GM19463 (cell line): ENCODE results near the gene SPESP1.
"Not testable (repeated sequence)": the region's sequence is repeated elsewhere in the genome, so short reads cannot be mapped to it uniquely, and the experiment has no call there.

Experiments used
- ATAC-seq: cut with Tn5 transposase; IDR thresholded peaks from one replicate; pipeline ENCODE4 v1.9.1; 2021; ENCODE audit warnings: mild to moderate bottlenecking, moderate library complexity; ENCODE audit not compliant: unreplicated experiment

SPESP1 gene

DNA sequence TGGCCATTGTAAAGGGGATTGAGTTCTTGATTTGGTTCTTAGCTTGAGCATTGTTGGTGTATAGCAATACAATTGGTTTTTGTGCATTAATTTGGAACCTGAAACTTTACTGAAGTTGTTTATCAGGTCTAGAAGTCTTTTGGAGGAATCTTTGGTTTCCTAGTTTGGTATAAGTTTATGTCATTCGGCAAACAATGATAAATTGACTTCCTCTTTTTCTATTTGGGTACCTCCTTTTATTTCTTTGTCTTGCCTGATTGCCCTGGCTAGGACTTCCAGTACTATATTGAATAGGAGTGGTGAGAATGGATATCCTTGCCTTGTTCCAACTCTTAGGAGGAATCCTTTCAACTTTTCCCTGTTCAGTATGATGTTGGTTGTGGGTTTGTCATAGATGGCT lies 32.1 kb downstream of the SPESP1 start:
- no peak for ATAC-seq

DNA sequence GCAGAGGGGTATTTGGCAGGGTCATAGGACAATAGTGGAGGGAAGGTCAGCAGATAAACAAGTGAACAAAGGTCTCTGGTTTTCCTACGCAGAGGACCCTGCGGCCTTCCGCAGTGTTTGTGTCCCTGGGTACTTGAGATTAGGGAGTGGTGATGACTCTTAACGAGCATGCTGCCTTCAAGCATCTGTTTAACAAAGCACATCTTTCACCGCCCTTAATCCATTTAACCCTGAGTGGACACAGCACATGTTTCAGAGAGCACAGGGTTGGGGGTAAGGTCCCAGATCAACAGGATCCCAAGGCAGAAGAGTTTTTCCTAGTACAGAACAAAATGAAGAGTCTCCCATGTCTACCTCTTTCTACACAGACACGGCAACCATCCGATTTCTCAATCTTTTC lies 33.4 kb downstream of the SPESP1 start:
- not testable (repeated sequence) for ATAC-seq

GRCh38 chr15:68966996-68967395 lies 36.7 kb downstream of the SPESP1 start:
- ATAC-seq = no peak

DNA sequence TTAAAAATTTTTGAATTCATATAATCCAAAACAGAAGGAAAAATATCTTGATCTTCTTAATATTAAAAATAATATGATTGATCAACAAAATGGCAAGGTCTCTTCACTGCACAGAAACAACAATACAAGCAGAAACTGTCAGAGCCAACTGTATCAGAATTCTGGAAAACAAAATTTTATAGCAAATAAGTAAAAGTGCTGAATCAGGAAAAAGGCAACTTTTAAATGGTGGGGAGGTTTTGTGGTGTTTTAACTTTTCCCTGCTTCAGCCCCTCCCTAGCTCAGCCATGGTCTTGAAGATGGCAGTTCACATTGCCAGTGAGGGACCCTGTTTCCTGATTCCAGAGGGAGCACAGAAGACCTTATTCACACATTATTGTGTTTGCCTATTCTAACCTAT lies 37.6 kb downstream of the SPESP1 start:
- ATAC-seq = no peak

GRCh38 chr15:68969298-68969697 lies 39.0 kb downstream of the SPESP1 start:
- no peak for ATAC-seq

GRCh38 chr15:68972201-68973065 lies 42.1 kb downstream of the SPESP1 start:
- no peak for ATAC-seq

DNA sequence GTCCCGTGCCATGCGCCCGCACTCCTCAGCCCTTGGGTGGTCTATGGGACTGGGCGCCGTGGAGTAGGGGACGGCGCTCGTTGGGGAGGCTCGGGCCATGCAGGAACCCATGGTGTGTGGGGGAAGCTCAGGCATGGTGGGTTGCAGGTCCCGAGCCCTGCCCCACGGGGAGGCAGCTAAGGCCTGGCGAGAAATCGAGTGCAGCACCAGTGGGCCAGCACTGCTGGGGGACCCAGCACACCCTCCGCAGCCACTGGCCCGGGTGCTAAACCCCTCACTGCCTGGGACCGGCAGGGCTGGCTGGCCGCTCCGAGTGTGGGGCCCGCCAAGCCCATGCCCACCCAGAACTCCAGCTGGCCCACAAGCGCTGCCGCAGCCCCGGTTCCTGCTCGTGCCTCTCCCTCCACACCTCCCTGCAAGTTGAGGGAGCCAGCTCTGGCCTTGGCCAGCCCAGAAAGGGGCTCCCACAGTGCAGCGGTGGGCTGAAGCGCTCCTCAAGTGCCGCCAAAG lies 45.4 kb downstream of the SPESP1 start:
- not testable (repeated sequence) for ATAC-seq

GRCh38 chr15:68977426-68977825 lies 47.1 kb downstream of the SPESP1 start:
- ATAC-seq = not testable (repeated sequence)

GRCh38 chr15:68979006-68979405 lies 48.7 kb downstream of the SPESP1 start:
- ATAC-seq = no peak

- ATAC-seq = no peak
Measured at GRCh38 chr15:68979816-68980215, 49.5 kb downstream of the SPESP1 start.

GRCh38 chr15:68980786-68981185 lies 50.5 kb downstream of the SPESP1 start:
- ATAC-seq = no peak

GRCh38 chr15:68981941-68982340 lies 51.6 kb downstream of the SPESP1 start:
- no peak for ATAC-seq

DNA sequence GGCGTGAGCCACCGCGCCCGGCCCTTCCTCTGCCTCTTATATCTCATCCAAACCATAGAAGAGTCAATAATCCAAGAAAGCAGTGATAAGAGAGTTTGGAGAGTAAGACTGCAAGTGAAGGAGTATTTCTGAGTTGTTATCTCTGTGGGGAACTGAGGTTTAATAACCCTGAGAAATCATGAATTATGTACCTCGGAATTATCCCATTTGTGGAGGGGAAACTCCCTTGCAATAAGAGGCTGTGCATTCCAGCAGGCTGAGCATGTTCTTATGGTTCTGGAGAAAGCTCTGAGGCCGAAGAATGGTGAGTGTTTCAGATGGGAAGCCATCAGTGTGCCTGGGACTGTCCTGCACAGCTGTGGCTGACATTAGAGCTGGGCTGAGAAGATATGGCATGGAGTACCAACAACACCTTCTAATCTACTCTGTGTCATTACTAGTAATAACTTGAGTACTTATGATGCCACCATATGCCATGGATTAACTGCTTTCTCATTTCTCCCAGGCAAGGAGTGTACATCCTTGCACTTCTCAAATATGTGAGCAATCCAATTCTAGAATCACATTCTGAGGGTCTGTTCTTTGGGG lies 52.7 kb downstream of the SPESP1 start:
- ATAC-seq = no peak

DNA sequence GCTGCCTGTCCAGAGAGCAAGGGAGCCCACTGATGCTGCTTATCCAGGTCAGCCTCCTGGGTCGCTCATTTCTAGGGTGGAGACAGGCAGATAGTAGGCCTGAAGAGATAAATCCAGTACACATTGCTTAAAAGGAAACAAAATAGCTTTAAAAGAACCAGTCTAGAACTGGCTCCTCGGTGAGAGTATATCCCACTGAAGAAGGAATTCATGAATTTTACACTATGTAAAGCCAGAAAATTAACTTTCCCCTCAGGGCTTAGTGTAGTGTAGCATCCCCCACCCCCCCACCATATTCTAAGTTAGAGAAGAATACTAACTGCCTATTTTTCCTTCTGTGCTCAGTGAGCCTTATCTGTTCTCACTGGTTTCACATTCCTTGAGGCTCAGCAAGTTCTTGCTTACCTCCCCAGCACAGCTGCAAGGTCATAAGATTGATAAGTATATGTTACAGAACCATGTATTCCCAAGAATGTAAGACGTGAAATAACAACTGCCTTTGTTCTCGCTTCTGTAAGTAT lies 53.7 kb downstream of the SPESP1 start:
- ATAC-seq = no peak

DNA sequence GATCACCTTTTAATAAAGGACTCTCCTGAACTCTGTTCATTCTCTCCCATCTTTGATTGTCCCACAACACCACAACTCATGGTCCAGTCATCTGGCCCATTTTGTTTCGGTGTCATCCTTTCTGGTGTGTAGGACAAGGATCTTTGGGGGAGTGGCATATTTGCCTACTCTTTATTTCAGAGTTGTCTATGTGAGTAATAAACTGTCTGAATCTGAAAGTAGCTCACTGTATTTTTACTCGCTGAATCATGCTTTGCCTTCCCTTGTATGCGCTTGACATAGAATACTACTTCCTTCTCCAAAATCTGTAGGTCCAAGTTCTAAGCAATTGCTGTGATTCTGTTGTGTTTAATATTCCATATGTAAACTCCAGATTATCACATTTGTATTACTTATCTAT lies 54.3 kb downstream of the SPESP1 start:
- ATAC-seq = no peak

DNA sequence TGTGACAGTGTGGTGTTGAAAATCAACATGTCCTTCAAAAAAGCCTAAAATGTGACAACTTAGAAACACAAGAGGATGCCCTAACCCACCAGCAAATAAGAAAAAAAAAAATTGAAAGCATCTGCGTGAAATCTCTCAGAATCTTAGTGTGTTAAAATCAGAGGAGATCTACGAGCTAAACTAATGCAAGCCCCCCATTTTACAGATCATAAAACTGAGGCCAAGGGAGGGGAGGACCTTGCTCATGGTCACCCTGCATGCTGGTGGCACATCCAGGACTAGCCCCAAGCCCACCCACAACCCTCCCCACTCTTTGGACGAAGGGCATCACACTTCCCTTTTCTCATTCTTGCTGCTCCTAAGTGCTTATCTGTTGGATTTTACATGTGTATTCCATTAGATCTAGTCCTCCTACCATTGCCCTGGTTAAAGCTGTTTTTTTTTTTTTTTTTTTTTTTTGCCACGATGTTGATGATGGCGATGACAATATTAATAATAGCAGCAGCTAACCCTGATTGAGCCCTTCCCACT lies 55.1 kb downstream of the SPESP1 start:
- no peak for ATAC-seq

- ATAC-seq = no peak
Measured at GRCh38 chr15:68986322-68986721, 56.0 kb downstream of the SPESP1 start.

- ATAC-seq = no peak
Measured at GRCh38 chr15:68987120-68987519, 56.8 kb downstream of the SPESP1 start.

DNA sequence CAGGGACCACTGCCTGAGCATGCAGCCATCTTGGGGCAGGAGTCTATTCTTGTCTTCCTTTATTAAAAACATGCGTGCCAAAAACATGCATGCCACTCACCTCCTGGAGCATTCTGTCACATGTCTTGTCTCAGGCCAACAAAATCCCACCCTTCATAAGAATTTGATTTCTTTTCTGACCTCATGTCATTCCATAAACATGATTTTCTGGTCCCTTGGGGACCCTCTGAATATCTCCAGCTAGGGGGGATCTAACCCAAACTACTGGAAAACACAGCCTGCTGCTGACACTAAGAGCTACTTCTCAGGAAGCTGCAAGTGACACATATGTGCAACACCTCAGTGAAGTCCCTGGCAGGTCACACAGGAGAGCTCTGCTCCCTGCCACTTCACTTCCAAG lies 57.4 kb downstream of the SPESP1 start:
- no peak for ATAC-seq

GRCh38 chr15:68989541-68990230 lies 59.4 kb downstream of the SPESP1 start:
- no peak for ATAC-seq
